HG02798 (cell line): ENCODE measurements around the gene SH3RF3.

Source experiments
- ATAC-seq: cut with Tn5 transposase; IDR thresholded peaks from one replicate; pipeline ENCODE4 v1.9.1; 2021; ENCODE audit warnings: mild to moderate bottlenecking; ENCODE audit not compliant: unreplicated experiment, poor library complexity

The SH3RF3 gene

DNA sequence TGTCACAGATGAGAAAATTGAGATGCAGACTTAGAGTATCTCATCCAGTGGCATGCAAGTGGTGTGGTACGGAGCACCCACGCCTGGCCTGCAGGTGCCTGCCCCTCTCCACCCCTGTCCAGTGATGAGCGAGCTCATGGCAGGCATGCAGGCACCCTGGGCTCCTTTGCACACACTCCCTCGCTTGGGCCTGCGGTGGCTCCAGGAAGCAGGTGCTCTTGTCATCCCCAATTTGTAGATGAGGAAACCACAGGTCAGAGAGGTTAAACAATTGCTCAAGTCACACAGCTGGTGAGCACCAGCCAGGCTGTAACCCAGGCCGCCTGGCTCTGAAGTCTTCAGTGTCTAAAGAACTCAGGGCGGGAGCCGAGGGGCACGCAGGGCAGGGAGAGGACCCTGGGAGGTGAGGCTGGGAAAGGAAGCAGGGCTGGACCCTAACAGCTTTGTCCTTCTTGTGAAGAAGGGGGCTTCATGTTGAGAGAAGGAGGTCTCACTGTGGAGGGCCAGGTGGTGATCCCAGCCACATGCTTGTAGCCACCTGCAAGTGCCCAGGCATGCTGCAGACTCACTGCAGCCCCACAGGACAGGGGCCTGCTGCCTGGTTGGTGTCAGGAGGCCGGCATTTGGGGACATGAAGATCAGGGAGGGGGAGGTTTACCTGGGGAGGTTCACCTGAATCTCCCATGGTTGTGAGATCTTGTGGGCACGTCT is 166.2 kb downstream of the SH3RF3 start:
- no peak for ATAC-seq

DNA sequence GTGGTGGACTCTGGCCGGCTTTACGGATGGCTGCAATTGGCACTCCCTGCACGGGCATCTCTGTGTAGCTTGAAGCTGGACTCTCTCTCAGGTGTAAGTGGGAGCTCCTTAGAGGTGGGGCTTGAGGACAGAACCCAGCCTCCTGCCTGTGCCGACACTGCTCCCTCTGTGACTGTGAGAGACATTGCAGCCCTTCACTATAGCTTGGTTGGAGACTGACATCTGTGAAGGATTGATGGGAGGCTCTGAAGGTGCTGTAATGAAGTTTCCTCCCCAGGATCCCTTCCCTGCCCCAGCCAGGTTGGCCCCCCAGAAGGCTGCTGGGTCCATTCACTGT is 166.7 kb downstream of the SH3RF3 start:
- ATAC-seq = no peak

DNA sequence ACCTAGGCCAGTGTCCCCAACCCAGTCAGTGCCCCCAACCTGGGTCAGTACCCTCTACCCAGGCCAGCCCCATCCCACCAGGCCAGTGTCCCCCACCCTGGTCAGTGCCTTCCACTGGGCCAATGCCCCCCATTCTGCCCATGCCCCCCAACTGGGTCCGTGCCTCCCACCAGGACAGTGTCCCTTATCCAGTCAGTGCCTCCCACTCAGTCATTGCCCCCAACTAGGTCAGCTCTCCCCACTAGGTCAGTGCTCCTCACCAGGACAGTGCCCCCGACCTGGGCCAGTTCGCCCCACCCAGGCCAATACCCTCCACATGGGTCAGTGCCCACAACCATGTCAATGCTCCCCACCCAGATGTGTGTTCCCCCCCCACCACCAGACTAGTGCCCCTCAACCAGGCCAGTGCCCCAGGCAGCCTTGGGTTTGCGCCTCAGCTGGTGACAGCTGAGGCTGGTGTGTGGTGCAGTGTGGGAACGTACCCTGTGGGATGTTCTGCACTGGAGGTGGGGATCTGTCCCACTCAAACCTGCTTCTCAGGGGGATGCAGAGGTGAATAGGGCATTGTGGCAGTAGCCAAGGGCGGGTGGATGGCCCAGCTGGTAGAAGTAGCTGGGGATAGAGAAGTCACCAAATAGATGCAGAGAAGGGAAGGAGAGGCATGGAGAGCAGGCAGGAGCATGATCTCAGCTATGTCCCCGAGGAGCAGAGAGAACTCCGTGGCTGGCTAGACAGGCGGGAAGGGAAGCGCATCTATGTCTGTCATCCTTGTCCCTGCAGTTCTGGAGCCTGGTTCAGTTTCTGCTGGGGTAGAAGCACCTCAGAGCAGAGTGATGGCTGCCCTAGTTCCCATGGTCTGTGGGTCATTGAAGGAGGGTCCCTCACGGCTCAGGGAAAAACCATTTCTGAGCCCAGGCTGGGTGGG is 168.8 kb downstream of the SH3RF3 start:
- no peak for ATAC-seq

DNA sequence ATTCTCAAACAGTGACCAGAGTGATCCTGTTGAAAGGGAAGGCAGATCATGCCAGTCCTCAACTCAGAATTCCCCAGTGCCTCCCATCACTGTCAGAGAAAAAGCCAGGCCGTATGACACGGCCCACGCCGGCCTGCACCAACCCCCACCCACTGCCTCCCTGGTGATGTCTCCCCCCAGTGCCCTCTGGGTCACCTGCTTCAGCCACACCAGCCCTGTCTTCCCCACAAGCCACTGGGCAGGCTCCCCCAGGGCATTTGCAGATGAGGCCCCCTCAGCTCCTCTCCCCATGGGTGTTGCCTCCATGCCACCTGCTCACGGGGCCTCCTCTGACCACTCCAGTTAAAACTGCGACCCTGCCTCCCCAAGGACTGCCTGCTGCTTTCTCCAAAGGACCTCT is 169.8 kb downstream of the SH3RF3 start:
- no peak for ATAC-seq

- ATAC-seq = no peak
Measured at GRCh38 chr2:109299536-109299935, 170.5 kb downstream of the SH3RF3 start.

DNA sequence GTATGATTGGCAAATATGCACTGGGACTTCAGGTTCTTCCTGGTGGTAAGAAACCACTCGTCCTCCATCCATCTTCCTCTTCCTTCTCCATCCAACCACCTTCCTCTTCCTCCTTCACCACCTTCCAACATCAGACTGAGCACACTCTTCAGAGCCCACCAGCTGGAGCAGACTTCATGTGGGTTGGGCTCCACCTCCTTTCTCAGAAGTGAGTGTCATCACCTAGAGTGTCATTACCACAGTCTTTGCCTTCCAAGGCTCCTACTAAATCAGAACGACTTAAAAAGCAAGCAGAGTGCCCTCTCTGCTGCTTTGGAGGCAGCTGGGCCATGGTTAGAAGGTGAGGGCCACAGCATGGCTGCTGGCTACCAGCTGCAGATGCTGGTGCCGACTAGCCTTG is 171.6 kb downstream of the SH3RF3 start:
- ATAC-seq = no peak

GRCh38 chr2:109301746-109302145 is 172.7 kb downstream of the SH3RF3 start:
- ATAC-seq = no peak

DNA sequence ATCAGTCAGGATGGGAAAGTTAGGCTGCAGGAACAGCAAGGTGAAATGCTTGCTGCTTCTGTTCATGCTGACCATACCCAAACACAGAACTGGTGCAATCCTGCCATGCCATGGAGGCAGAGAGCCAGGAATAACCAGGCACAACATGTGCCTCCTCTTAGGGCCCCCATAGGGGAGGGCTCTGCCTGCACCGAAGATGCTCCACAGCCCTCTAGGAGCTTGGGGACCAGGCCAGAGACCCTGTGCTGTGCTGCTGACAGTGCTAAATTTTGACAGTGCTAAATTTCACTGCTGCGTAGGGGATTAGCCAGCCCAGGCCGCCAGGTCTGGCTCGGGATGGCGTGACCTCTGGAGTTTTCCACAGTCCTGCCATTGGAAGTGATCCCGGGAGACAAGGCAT is 173.3 kb downstream of the SH3RF3 start:
- no peak for ATAC-seq

DNA sequence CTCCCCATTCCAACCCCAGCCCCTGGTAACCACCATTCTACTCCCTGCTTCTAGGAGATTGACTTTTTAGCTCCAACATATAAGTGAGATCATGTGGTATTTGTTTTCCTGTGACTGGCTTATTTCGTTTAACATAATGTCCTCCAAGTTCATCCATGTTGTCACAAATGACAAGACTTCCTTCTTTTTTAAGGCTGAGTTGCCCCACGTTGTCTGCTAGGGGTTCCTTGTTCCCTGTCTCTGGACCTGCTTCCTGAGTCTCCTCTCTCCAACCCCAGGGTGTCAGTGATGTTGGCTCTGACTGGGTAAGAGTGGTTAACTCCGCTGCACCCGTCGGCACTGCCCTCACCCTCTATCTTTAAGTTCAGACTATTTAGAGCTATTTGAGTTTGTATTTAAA is 175.2 kb downstream of the SH3RF3 start:
- no peak for ATAC-seq

DNA sequence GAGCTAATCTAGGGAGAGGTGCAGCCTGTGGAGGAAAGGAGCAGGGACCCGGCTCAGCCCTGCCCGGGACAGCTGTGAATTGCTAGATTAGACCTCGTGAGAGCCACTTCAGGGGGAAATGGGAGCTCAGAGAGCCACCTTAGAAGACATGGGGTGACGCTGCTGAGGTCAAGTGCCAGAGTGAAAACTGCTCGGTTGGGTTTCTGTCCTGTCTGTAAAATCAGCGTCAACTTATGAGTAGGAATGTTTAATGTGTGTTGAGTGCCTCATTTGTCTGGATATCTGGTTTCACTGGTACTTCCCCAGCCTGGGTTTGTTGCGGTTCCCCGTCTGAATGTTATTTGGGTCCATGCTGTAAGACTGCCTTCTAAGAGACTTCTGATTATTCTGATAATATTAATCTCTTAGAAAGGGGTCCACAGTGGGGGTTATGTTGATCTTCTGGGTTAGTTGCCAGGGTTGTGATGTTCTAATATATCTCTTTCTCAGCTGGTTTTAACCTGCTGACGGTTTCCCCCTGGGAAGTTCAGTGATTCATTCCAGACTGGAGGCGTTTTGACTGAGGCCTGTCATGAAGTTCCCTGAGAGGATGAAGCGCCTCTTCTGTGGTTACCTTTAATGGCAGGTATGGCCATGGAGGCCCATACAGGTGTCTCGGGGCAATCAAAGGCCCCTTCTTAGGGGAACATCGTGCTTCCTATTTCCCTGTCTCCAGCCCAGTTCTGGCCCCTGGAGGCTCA is 175.9 kb downstream of the SH3RF3 start:
- no peak for ATAC-seq

- ATAC-seq = no peak
Measured at GRCh38 chr2:109305490-109306167, 176.6 kb downstream of the SH3RF3 start.

DNA sequence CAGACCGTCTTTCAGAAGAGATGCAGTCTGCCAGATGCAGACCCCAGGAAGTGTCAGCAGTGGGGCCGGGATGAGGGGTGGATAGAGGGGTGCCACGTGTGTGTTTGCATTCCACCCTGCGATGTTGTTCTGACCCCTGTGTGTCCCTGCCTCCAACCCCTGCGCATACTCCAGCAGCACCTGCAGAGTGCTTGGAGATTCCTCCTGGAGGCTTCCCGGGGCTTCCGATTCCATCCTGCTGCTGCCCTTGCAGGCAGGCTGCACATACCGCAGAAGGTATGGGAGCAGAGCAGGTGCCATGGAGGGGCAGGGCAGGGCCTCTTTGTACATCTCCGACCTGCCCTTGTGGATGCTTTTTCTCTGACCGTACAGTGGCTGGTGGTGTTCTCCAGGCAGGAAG is 177.2 kb downstream of the SH3RF3 start:
- ATAC-seq = no peak

DNA sequence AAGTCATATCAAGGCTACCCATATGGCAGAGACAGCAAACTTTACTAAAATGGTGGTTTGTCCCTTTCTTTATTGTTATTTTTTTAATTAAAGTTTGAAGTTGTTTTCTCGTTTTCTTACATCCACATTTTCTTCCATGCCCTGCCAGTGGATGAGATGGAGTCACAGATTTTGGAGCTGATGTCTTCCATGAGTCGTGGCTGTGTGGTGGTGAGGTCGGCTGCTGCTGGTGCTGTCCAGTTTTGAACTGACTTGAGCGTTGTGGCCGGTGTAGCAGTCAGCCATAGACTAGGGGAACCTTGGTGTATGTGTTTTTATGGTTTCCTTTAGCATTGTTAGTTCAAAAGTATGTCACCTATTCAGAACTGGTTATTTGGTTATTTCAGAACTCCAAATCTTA is 182.8 kb downstream of the SH3RF3 start:
- ATAC-seq = no peak

DNA sequence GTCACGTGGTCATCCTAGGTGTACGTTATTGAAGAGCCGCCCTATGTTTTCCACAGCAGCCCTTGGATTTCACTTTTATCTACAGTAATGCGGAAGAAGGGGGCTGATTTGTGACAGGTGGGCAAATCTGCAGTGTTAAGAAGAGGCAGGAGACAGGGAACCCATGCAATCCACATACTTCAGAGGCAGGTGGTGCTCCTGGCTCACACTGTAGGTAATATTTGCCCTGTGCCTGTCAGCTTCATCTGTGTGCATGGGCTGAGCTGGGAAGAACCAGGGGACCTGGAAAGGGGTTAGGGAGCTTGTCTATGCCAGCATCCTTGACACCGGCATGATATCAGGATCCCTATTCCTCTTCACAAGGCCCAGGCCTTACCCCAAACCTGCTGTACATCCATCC is 183.9 kb downstream of the SH3RF3 start:
- no peak for ATAC-seq

DNA sequence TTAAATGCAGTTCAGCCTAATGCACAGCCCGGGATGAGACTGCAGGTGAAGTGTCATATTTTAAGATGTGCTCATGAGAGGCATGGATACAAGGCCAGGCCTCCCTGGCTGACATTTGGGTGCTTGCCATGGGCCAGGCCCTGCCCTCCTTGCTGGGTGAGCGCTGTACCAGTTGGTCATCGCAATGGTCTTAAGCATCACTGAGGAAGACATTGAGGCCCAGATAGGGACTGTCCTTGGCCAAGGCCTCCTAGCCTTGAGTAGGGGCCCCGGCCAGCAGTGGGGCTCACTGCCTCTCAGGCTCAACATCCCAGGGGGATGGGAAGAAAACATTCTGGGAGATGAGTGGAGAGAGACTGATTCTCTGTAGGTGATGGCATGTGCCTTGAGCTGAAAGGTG is 184.3 kb downstream of the SH3RF3 start:
- no peak for ATAC-seq

DNA sequence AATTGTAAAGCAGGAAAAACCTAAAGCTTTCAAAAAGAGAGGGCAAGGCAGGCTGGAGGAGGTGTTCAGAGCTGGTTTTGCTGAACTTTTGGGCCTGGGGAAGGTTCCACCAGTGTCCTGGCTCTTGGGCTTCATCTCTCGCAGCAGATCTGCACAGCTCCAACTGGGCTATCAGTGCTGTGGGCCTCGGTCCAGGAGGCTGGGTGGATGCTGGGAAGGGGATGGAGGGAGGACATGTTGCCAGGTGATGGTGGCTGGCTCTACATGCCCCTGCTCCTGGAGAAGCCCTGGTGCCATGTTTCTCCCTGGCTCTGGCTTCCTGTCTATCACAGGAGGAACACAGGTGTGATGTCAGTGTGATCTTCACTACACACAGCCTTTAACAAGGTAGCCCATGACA is 187.1 kb downstream of the SH3RF3 start:
- no peak for ATAC-seq

- ATAC-seq = no peak
Measured at GRCh38 chr2:109317471-109318095, 188.6 kb downstream of the SH3RF3 start.

DNA sequence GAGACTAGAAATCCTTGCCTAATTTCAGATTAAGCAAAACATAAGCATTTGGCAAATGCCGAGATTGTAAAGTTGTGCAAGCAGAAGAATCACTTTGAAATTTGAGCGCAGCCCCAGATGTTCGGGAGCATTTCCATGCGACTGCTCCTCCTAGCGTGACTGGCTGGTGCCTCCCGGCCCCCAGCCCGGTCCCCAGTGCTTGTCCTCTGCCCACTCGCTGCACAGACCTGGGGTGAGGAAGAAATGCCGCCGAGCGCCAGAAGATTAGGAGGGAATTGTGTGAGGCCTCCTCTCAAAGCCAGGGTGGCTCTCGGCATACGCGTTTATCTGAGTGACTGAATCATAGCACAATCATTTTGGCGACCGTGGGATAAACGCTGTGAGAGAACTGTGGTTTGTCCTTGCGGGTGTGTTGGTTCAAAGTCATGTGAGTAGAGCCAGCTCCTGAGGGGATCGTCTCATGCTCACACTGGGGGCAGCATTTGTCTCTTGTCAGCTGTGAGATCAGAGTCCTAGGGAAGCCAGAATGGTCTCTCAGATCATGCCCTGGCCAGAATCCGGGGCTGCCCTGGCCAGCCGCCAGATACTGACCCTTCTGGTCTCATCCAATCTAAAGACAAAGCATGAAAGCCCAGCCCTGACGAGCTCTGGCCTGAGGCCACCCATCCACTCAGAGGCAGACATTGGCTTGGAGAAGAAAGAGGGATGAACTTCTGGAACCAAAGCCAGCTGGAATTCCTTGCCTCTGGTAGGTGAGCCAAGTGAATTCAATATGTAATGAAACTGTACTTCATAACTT is 189.3 kb downstream of the SH3RF3 start:
- ATAC-seq = no peak

- no peak for ATAC-seq
Measured at GRCh38 chr2:109318949-109319342, 189.9 kb downstream of the SH3RF3 start.
